Measurements from ENCODE around the gene TRAK2.

The TRAK2 gene

DNA sequence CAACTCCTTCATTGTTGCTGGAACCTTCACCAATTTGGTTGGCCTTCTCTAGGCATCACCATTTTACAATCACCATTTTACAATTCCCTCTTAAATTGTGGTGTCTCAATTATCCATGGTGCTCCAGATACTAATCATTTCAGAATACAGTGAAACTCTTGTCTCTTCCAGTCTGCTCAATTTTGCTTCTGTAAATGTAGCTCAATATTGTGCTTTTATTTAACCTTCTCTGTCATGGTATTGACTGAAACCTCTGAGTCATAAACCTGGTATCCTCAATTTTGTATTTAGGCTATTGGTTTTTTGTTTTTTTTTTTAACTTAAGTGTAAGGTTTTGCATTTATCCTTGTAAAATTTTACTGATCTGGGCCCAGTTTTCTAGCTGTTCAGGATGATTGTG, 16.4 kb upstream of the TRAK2 start:
- Histone ChIP-seq H3K4me3 (ENCODE audit: low read depth, low read length) (no peak overlapping the region), H3K36me3 (replicated peaks) (peaks cover 14% of the 10 kb centered on the region), H3K27ac (no peak overlapping the region), H3K27me3 (replicated peaks) (no peaks in the 10 kb centered on the region)
- in situ Hi-C loops (cut with HindIII; ENCODE audit: low pct_ligation_motif_present, low sequenced_read_pairs): no loop called here
- no peak for TF ChIP-seq CTCF (IDR thresholded peaks at IDR 0.05; ENCODE audit: low read depth, low read length, missing control alignments)
- DNase-seq: no peak

- H3K36me3 ChIP-seq (replicated peaks): peaks cover 20% of the 10 kb centered on the region
- no peaks in the 10 kb centered on the region for H3K27me3 ChIP-seq (replicated peaks)
- TF ChIP-seq CTCF (IDR thresholded peaks at IDR 0.05; ENCODE audit: low read depth, low read length, missing control alignments): no peak
- DNase-seq: peak; percentile 73
- in situ Hi-C loops (cut with HindIII; ENCODE audit: low pct_ligation_motif_present, low sequenced_read_pairs): no loop called here
- no peak overlapping the region for H3K4me3 ChIP-seq (ENCODE audit: low read depth, low read length)
- H3K27ac ChIP-seq: peak overlapping the region; percentile 72
Observed at GRCh38 chr2:201466050-201466675, 14.9 kb upstream of the TRAK2 start.

DNA sequence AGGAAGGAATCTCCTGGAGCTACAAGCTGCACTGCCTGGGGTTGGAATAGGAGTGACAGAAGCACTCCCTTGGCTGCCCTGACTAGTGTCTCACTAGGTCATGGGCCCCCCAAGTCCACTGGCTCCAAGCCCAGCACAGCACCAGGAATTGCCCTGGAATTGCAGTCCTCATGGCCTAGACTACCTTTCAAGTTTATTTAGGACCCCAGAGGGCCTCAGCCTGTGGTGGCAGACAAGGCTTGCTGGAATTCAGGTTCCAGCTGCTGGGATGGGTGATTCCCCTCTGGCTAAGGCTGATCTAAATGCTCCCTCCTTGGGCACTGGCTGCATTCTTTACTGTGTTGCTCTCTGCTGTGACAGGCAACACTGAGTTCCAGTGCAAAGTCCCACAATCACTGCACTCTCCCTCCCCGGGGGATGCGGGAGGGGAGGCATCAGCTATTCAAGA, 14.3 kb upstream of the TRAK2 start:
- peak; percentile 11 for DNase-seq
- in situ Hi-C loops (cut with HindIII; ENCODE audit: low pct_ligation_motif_present, low sequenced_read_pairs): no loop called here
- H3K27ac ChIP-seq: peak overlapping the region; percentile 72

GRCh38 chr2:201464547-201464946, 13.3 kb upstream of the TRAK2 start:
- Histone ChIP-seq H3K27me3 (replicated peaks) (no peaks in the 10 kb centered on the region), H3K27ac (no peak overlapping the region), H3K36me3 (replicated peaks) (peaks cover 20% of the 10 kb centered on the region), H3K4me3 (ENCODE audit: low read depth, low read length) (no peak overlapping the region)
- in situ Hi-C loops (cut with HindIII; ENCODE audit: low pct_ligation_motif_present, low sequenced_read_pairs): no loop called here
- TF ChIP-seq CTCF (IDR thresholded peaks at IDR 0.05; ENCODE audit: low read depth, low read length, missing control alignments): no peak
- no peak for DNase-seq

More for the DNA sequence above, 14.3 kb upstream of the TRAK2 start:
- TF ChIP-seq CTCF (IDR thresholded peaks at IDR 0.05; ENCODE audit: low read depth, low read length, missing control alignments): no peak
- peaks cover 20% of the 10 kb centered on the region for H3K36me3 ChIP-seq (replicated peaks)
- no peaks in the 10 kb centered on the region for H3K27me3 ChIP-seq (replicated peaks)
- no peak overlapping the region for H3K4me3 ChIP-seq (ENCODE audit: low read depth, low read length)

DNA sequence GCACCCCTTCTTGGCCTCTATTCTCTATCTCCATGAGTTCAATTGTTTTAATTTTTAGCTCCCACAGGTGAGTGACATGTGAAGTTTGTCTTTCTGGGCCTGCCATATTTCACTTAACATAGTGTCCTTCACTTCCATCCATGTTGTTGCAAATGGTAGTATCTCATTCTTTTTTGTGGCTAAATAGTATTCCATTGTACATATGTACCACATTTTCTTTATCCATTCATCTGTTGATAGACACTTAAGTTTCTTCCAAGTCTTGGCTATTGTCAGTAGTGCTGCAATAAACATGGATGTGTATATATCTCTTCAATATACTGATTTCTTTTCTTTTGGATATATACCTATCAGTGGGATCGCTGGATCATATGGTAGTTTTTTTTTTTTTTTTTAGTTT, 9.3 kb upstream of the TRAK2 start:
- Histone ChIP-seq H3K4me3 (ENCODE audit: low read depth, low read length) (no peak overlapping the region), H3K27me3 (replicated peaks) (no peaks in the 10 kb centered on the region), H3K36me3 (replicated peaks) (peaks cover 29% of the 10 kb centered on the region), H3K27ac (no peak overlapping the region)
- DNase-seq: no peak
- in situ Hi-C loops (cut with HindIII; ENCODE audit: low pct_ligation_motif_present, low sequenced_read_pairs): no loop called here
- TF ChIP-seq CTCF (IDR thresholded peaks at IDR 0.05; ENCODE audit: low read depth, low read length, missing control alignments): no peak

- DNase-seq: no peak
- Histone ChIP-seq H3K27ac (no peak overlapping the region), H3K36me3 (replicated peaks) (peaks cover 22% of the 10 kb centered on the region), H3K27me3 (replicated peaks) (no peaks in the 10 kb centered on the region), H3K4me3 (ENCODE audit: low read depth, low read length) (no peak overlapping the region)
- in situ Hi-C loops (cut with HindIII; ENCODE audit: low pct_ligation_motif_present, low sequenced_read_pairs): no loop called here
- TF ChIP-seq CTCF (IDR thresholded peaks at IDR 0.05; ENCODE audit: low read depth, low read length, missing control alignments): no peak
Observed at GRCh38 chr2:201458381-201458780, 7.1 kb upstream of the TRAK2 start.

Measured in brain microvascular endothelial cell (primary cell).